Muscle layer of duodenum (tissue), 2 donors: ENCODE results near the gene RANBP10.
"Not testable (repeated sequence)": the region's sequence is repeated elsewhere in the genome, so short reads cannot be mapped to it uniquely, and the experiment has no call there.

Experiments
- H3K27ac ChIP-seq: one replicate; pipeline ENCODE4 v1.7.0; 2013; ENCODE audit warnings: mild to moderate bottlenecking, low read length
- H3K27me3 ChIP-seq: one replicate; pipeline ENCODE4 v1.7.0; 2013; ENCODE audit warnings: low read depth, mild to moderate bottlenecking, control low read depth, low read length
- H3K36me3 ChIP-seq, 2 donors: one replicate each; pipeline ENCODE4 v1.7.0; 2013; ENCODE audit warnings: low read length in 2 of 2, control low read depth in 1 of 2, mild to moderate bottlenecking in 1 of 2; ENCODE audit not compliant: insufficient read depth in 2 of 2, control insufficient read depth in 1 of 2
- H3K4me1 ChIP-seq, 2 donors: one replicate each; pipeline ENCODE4 v1.7.0; 2013; ENCODE audit warnings: low read length in 2 of 2, mild to moderate bottlenecking in 2 of 2, control low read depth in 1 of 2, moderate library complexity in 1 of 2; ENCODE audit not compliant: insufficient read depth in 2 of 2, control insufficient read depth in 1 of 2
- H3K4me3 ChIP-seq, 2 donors: one replicate each; pipeline ENCODE4 v1.7.0; 2013; ENCODE audit warnings: low read length in 2 of 2, low read depth in 1 of 2, mild to moderate bottlenecking in 1 of 2
- H3K9me3 ChIP-seq, 2 donors: one replicate each; pipeline ENCODE4 v1.7.0; 2013; ENCODE audit warnings: low read length in 2 of 2, control low read depth in 1 of 2, mild to moderate bottlenecking in 1 of 2; ENCODE audit not compliant: control insufficient read depth in 1 of 2
- donor health status: healthy.

The RANBP10 gene

GRCh38 chr16:67758966-67759365, 47.4 kb downstream of the RANBP10 start:
- no peak overlapping the region for H3K27ac ChIP-seq
- no peak overlapping the region for H3K4me3 ChIP-seq
- H3K9me3 ChIP-seq = no peaks in the 10 kb centered on the region
- H3K4me1 ChIP-seq = no peaks in the 10 kb centered on the region
- H3K27me3 ChIP-seq = no peaks in the 10 kb centered on the region
- peaks cover 0 to 32% of the 10 kb centered on the region in 2 donors for H3K36me3 ChIP-seq

- H3K27me3 ChIP-seq = no peaks in the 10 kb centered on the region
- H3K27ac ChIP-seq = no peak overlapping the region
- H3K9me3 ChIP-seq = no peaks in the 10 kb centered on the region
- H3K36me3 ChIP-seq = peaks cover 0 to 34% of the 10 kb centered on the region in 2 donors
- no peak overlapping the region for H3K4me3 ChIP-seq
- no peaks in the 10 kb centered on the region for H3K4me1 ChIP-seq
Observed at GRCh38 chr16:67758006-67758405, 48.4 kb downstream of the RANBP10 start.

GRCh38 chr16:67752641-67753040, 53.7 kb downstream of the RANBP10 start:
- Histone ChIP-seq H3K9me3 (no peaks in the 10 kb centered on the region), H3K4me1 (no peaks in the 10 kb centered on the region), H3K27ac (no peak overlapping the region), H3K36me3 (peaks cover 0 to 11% of the 10 kb centered on the region in 2 donors), H3K4me3 (no peak overlapping the region), H3K27me3 (no peaks in the 10 kb centered on the region)

- not testable (repeated sequence) for H3K27ac ChIP-seq, H3K9me3 ChIP-seq, H3K4me3 ChIP-seq, H3K36me3 ChIP-seq, H3K27me3 ChIP-seq, H3K4me1 ChIP-seq
Observed at GRCh38 chr16:67751331-67751730, 55.0 kb downstream of the RANBP10 start.

GRCh38 chr16:67750466-67750865, 55.9 kb downstream of the RANBP10 start:
- H3K4me1 ChIP-seq = no peaks in the 10 kb centered on the region
- H3K4me3 ChIP-seq = no peak overlapping the region
- H3K9me3 ChIP-seq = no peaks in the 10 kb centered on the region
- H3K27me3 ChIP-seq = no peaks in the 10 kb centered on the region
- H3K27ac ChIP-seq = no peak overlapping the region
- H3K36me3 ChIP-seq = peaks cover 0 to 4% of the 10 kb centered on the region in 2 donors

GRCh38 chr16:67749436-67750078, 56.8 kb downstream of the RANBP10 start:
- no peaks in the 10 kb centered on the region for H3K27me3 ChIP-seq
- H3K36me3 ChIP-seq = peaks cover under 1 to 5% of the 10 kb centered on the region in 2 donors
- no peak overlapping the region for H3K27ac ChIP-seq
- no peaks in the 10 kb centered on the region for H3K9me3 ChIP-seq
- H3K4me1 ChIP-seq = no peaks in the 10 kb centered on the region
- H3K4me3 ChIP-seq = no peak overlapping the region

- H3K27me3 ChIP-seq = no peaks in the 10 kb centered on the region
- H3K27ac ChIP-seq = no peak overlapping the region
- peaks cover 8 to 12% of the 10 kb centered on the region in 2 donors for H3K36me3 ChIP-seq
- no peaks in the 10 kb centered on the region for H3K4me1 ChIP-seq
- no peaks in the 10 kb centered on the region for H3K9me3 ChIP-seq
- no peak overlapping the region for H3K4me3 ChIP-seq
Observed at GRCh38 chr16:67748834-67749233, 57.5 kb downstream of the RANBP10 start.

GRCh38 chr16:67746846-67747245, 59.5 kb downstream of the RANBP10 start:
- H3K9me3 ChIP-seq = no peaks in the 10 kb centered on the region
- no peak overlapping the region for H3K27ac ChIP-seq
- H3K36me3 ChIP-seq = peaks cover 26 to 28% of the 10 kb centered on the region in 2 donors
- H3K4me1 ChIP-seq = no peaks in the 10 kb centered on the region
- no peaks in the 10 kb centered on the region for H3K27me3 ChIP-seq
- H3K4me3 ChIP-seq = no peak overlapping the region

GRCh38 chr16:67741118-67741517, 65.2 kb downstream of the RANBP10 start:
- H3K4me3 ChIP-seq = no peak overlapping the region
- H3K27me3 ChIP-seq = no peaks in the 10 kb centered on the region
- H3K9me3 ChIP-seq = no peaks in the 10 kb centered on the region
- H3K27ac ChIP-seq = no peak overlapping the region
- H3K4me1 ChIP-seq = no peaks in the 10 kb centered on the region
- peaks cover 37 to 48% of the 10 kb centered on the region in 2 donors for H3K36me3 ChIP-seq

- H3K27ac ChIP-seq = no peak overlapping the region
- no peaks in the 10 kb centered on the region for H3K4me1 ChIP-seq
- peaks cover 37 to 48% of the 10 kb centered on the region in 2 donors for H3K36me3 ChIP-seq
- H3K27me3 ChIP-seq = no peaks in the 10 kb centered on the region
- H3K9me3 ChIP-seq = no peaks in the 10 kb centered on the region
- H3K4me3 ChIP-seq = no peak overlapping the region
Observed at GRCh38 chr16:67740391-67740790, 66.0 kb downstream of the RANBP10 start.

GRCh38 chr16:67736858-67737257, 69.5 kb downstream of the RANBP10 start:
- Histone ChIP-seq H3K27me3 (no peaks in the 10 kb centered on the region), H3K4me3 (no peak overlapping the region), H3K4me1 (no peaks in the 10 kb centered on the region), H3K36me3 (peaks cover 15 to 35% of the 10 kb centered on the region in 2 donors), H3K27ac (no peak overlapping the region), H3K9me3 (no peaks in the 10 kb centered on the region)

- Histone ChIP-seq H3K4me3 (no peak overlapping the region), H3K4me1 (no peaks in the 10 kb centered on the region), H3K27me3 (no peaks in the 10 kb centered on the region), H3K9me3 (no peaks in the 10 kb centered on the region), H3K27ac (no peak overlapping the region), H3K36me3 (peaks cover 23 to 40% of the 10 kb centered on the region in 2 donors)
Observed at GRCh38 chr16:67734731-67735201, 71.6 kb downstream of the RANBP10 start.
